Right lobe of liver (tissue), 4 donors: ENCODE measurements around the gene NAV1.

Experiments used
- POLR2A ChIP-seq: fragments of 450-650 bp; IDR thresholded peaks from one replicate; pipeline ENCODE4 v1.6.1; 2017; ENCODE audit warnings: antibody characterized with exemption, mild to moderate bottlenecking
- TF ChIP-seq, protein P1 (sequence below), 4 donors: fragments of 200-600 bp in 3 of 4; fragments of 450-650 bp in 1 of 4; IDR thresholded peaks; one replicate each; pipeline versions ENCODE4 v1.5.1 to v1.8.0; 2016 to 2022; ENCODE audit warnings: antibody characterized with exemption in 4 of 4, mild to moderate bottlenecking in 2 of 4
- donor health status: DM: no; HTN: no; CAD: no.
- donor health status: DM: no; HTN: no; CAD: no.
- donor health status: DM: no; HTN: yes; CAD: no.

DNA sequence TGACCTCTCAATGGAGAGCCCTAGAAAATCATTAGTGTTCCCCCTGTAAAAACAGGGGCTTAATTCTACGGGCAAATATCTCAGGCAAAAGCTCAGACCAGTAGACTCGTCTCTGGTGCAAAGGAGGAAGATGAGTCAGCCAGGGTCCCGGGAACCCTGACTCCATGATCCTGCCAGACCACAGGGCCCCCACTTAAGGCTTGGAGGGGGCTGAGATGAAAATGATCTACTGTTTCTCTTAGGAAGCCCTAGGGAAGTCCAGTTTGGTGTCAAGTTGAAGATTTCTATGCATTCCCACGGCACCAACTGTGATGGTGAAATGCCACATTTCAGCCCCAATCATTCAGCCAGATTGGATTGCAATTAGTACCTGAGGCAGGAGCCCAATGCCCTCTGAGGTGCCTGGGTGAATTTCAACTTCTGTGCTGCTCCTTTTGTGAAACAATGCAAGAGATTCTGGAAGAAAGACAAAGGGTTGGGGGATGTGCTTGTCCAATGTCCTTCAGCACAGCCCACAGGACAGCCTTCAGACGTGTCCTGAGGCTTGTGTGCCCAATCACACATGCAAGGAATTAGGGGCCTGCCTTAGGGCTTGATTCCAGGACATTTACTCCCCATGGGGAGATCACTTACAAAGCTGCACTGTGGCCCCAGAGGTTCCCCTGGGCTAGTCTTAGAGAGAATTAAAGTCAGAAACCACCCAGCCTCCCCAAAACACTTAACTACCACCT is 18.1 kb downstream of the NAV1 start:
- no peak for TF ChIP-seq POLR2A
- TF ChIP-seq, protein P1, sequence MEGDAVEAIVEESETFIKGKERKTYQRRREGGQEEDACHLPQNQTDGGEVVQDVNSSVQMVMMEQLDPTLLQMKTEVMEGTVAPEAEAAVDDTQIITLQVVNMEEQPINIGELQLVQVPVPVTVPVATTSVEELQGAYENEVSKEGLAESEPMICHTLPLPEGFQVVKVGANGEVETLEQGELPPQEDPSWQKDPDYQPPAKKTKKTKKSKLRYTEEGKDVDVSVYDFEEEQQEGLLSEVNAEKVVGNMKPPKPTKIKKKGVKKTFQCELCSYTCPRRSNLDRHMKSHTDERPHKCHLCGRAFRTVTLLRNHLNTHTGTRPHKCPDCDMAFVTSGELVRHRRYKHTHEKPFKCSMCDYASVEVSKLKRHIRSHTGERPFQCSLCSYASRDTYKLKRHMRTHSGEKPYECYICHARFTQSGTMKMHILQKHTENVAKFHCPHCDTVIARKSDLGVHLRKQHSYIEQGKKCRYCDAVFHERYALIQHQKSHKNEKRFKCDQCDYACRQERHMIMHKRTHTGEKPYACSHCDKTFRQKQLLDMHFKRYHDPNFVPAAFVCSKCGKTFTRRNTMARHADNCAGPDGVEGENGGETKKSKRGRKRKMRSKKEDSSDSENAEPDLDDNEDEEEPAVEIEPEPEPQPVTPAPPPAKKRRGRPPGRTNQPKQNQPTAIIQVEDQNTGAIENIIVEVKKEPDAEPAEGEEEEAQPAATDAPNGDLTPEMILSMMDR (IDR thresholded peaks at IDR 0.05): no peak
